ENCODE measurements around the gene MGLL.

Gene MGLL

GRCh38 chr3:127693336-127693843 is 128.9 kb downstream of the MGLL start:
- no peaks in the 10 kb centered on the region for H3K36me3 ChIP-seq (ENCODE audit: insufficient read depth, low read length)
- no peak overlapping the region for H3K9ac ChIP-seq (ENCODE audit: low read depth, low read length)
- peaks cover 14% of the 10 kb centered on the region; the same call in 1 of the 2 replicates for H3K4me1 ChIP-seq (ENCODE audit: insufficient read depth, low read length)
- no peaks in the 10 kb centered on the region for H3K9me3 ChIP-seq (ENCODE audit: control insufficient read depth, insufficient read depth, low read length)

DNA sequence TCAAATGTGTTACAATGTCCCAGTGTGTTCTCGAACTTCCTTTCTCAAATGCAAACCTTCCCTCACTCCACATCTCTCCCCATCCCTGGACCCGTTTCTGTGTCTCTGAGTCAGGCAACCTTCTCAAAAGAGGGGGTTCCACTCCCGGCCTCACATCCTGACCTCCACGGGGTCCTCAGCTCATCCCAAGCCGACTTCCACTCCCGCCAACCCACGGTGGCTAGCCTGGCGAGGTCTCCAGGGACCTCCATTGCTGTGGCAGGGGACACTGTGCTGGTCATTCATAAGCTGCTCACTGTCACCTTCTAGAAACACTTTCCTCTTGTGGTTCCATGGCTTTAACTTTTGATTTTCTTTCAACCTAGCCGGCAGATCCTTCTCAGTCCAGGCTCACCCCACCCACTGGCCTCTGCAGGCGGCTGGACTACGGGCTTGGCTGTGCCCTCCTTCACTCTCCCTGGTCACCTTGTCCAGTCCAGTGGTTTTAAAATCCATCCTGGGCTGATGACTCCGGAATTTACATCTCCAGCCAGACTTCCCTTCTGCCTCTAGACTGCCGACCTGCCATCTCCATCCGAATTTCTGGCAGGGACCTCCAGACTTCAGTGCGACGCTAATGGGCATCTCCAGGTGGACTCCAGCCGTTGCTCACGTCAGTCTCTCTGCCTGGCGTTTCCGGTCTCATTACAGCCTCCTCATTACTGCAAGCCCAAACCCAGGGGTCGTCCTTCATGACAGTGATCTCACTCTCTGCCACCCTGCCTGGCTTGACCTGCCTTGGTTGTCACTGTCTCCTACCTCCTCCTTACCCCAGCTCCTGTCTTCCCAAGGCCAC is 129.6 kb downstream of the MGLL start:
- Histone ChIP-seq H3K36me3 (ENCODE audit: insufficient read depth, low read length) (no peaks in the 10 kb centered on the region), H3K9ac (ENCODE audit: low read depth, low read length) (no peak overlapping the region), H3K4me1 (ENCODE audit: insufficient read depth, low read length) (peaks cover 14% of the 10 kb centered on the region; the same call in 1 of the 2 replicates), H3K9me3 (ENCODE audit: control insufficient read depth, insufficient read depth, low read length) (no peaks in the 10 kb centered on the region)

GRCh38 chr3:127691974-127692373 is 130.3 kb downstream of the MGLL start:
- H3K36me3 ChIP-seq (ENCODE audit: insufficient read depth, low read length): no peaks in the 10 kb centered on the region
- no peak overlapping the region for H3K9ac ChIP-seq (ENCODE audit: low read depth, low read length)
- H3K9me3 ChIP-seq (ENCODE audit: control insufficient read depth, insufficient read depth, low read length): no peaks in the 10 kb centered on the region
- peaks cover 14% of the 10 kb centered on the region; the same call in 1 of the 2 replicates for H3K4me1 ChIP-seq (ENCODE audit: insufficient read depth, low read length)

- no peaks in the 10 kb centered on the region for H3K9me3 ChIP-seq (ENCODE audit: control insufficient read depth, insufficient read depth, low read length)
These were observed 130.8 kb downstream of the MGLL start for GRCh38 chr3:127691489-127691888.

DNA sequence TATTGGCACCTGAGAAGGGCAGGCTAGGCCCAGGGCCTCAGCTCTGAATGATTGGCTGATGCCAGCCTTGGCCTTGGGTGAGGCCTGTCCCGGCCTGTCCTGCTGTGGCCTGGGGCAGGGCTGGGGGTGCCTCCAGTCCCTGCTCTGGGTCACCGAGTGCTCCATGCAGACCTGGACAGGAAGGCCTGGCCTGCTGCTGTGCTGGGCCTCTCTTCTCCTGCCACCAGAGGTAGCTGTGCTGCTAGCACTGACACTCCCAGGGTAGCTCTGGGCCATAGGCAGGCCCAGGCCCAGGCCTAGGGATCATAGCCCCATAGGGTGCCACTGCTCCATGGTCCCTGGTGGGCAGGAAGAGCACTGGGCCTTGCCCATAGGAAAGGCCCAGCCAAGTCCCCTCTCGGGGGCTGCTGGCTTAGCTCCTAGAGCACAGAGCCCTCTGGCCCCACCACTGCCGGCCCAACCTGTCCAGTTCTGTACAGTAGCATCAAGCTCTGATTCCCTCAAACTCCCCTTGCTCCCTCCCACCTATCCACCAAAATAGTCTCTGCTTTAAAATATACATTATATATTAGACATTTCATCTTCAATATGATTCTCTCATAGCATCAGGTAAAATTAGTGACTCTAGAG is 131.4 kb downstream of the MGLL start:
- H3K9ac ChIP-seq (ENCODE audit: low read depth, low read length): no peak overlapping the region
- no peaks in the 10 kb centered on the region for H3K36me3 ChIP-seq (ENCODE audit: insufficient read depth, low read length)
- H3K4me1 ChIP-seq (ENCODE audit: insufficient read depth, low read length): peaks cover 9% of the 10 kb centered on the region; the same call in 1 of the 2 replicates
- no peaks in the 10 kb centered on the region for H3K9me3 ChIP-seq (ENCODE audit: control insufficient read depth, insufficient read depth, low read length)

More at GRCh38 chr3:127691489-127691888, 130.8 kb downstream of the MGLL start:
- H3K36me3 ChIP-seq (ENCODE audit: insufficient read depth, low read length): no peaks in the 10 kb centered on the region
- no peak overlapping the region for H3K9ac ChIP-seq (ENCODE audit: low read depth, low read length)
- peaks cover 9% of the 10 kb centered on the region; the same call in 1 of the 2 replicates for H3K4me1 ChIP-seq (ENCODE audit: insufficient read depth, low read length)

GRCh38 chr3:127690106-127690505 is 132.2 kb downstream of the MGLL start:
- Histone ChIP-seq H3K4me1 (ENCODE audit: insufficient read depth, low read length) (peaks cover 9% of the 10 kb centered on the region; the same call in 1 of the 2 replicates), H3K9ac (ENCODE audit: low read depth, low read length) (no peak overlapping the region), H3K36me3 (ENCODE audit: insufficient read depth, low read length) (no peaks in the 10 kb centered on the region), H3K9me3 (ENCODE audit: control insufficient read depth, insufficient read depth, low read length) (no peaks in the 10 kb centered on the region)

GRCh38 chr3:127689266-127689860 is 133.0 kb downstream of the MGLL start:
- Histone ChIP-seq H3K36me3 (ENCODE audit: insufficient read depth, low read length) (no peaks in the 10 kb centered on the region), H3K9me3 (ENCODE audit: control insufficient read depth, insufficient read depth, low read length) (no peaks in the 10 kb centered on the region), H3K9ac (ENCODE audit: low read depth, low read length) (no peak overlapping the region), H3K4me1 (ENCODE audit: insufficient read depth, low read length) (peaks cover 9% of the 10 kb centered on the region; the same call in 1 of the 2 replicates)

- no peaks in the 10 kb centered on the region for H3K9me3 ChIP-seq (ENCODE audit: control insufficient read depth, insufficient read depth, low read length)
- H3K9ac ChIP-seq (ENCODE audit: low read depth, low read length): no peak overlapping the region
- H3K4me1 ChIP-seq (ENCODE audit: insufficient read depth, low read length): peaks cover 9% of the 10 kb centered on the region; the same call in 1 of the 2 replicates
- H3K36me3 ChIP-seq (ENCODE audit: insufficient read depth, low read length): no peaks in the 10 kb centered on the region
These were observed 133.7 kb downstream of the MGLL start for GRCh38 chr3:127688416-127689265.

- no peaks in the 10 kb centered on the region for H3K36me3 ChIP-seq (ENCODE audit: insufficient read depth, low read length)
- peaks cover 9% of the 10 kb centered on the region; the same call in 1 of the 2 replicates for H3K4me1 ChIP-seq (ENCODE audit: insufficient read depth, low read length)
- H3K9me3 ChIP-seq (ENCODE audit: control insufficient read depth, insufficient read depth, low read length): no peaks in the 10 kb centered on the region
- no peak overlapping the region for H3K9ac ChIP-seq (ENCODE audit: low read depth, low read length)
These were observed 134.3 kb downstream of the MGLL start for GRCh38 chr3:127688022-127688415.

DNA sequence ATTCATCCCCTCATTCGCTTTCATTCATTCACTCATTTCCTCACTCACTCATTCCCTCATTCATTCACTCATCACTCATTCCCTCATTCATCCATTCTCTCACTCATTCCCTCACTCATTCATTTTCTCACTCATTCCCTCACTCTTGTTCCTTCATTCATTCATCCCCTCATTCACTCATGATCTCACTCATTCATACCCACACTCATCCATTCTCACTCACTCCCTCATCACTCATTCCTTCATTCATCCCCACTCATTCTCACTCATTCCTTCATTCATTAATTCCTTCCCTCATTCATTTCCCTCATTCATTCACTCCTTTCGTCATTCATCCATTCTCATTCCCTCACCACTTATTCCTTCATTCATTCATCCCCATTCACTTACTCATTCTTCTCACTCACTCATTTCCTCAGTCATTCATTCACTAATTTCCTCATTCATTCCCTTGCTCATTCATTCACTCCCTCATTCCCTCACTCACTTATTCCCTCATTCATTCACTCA is 135.0 kb downstream of the MGLL start:
- Histone ChIP-seq H3K36me3 (ENCODE audit: insufficient read depth, low read length) (no peaks in the 10 kb centered on the region), H3K9me3 (ENCODE audit: control insufficient read depth, insufficient read depth, low read length) (no peaks in the 10 kb centered on the region), H3K4me1 (ENCODE audit: insufficient read depth, low read length) (peaks cover 9% of the 10 kb centered on the region; the same call in 1 of the 2 replicates), H3K9ac (ENCODE audit: low read depth, low read length) (no peak overlapping the region)

DNA sequence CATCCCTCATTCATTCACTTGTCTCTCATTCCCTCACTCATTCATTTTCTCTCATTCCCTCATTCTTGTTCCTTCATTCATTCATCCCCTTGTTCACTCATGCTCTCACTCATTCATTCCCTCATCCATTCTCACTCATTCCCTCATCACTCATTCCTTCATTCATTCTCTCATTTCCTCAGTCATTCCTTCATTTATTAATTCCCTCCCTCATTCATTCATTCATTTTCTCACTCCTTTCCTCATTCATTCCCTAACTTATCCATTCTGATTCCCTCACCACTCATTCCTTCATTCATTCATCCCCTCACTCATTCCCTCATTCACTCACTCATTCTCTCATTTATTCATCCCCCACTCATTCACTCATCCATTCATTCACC is 135.8 kb downstream of the MGLL start:
- Histone ChIP-seq H3K36me3 (ENCODE audit: insufficient read depth, low read length) (no peaks in the 10 kb centered on the region), H3K9ac (ENCODE audit: low read depth, low read length) (no peak overlapping the region), H3K4me1 (ENCODE audit: insufficient read depth, low read length) (peaks cover 9% of the 10 kb centered on the region; the same call in 1 of the 2 replicates), H3K9me3 (ENCODE audit: control insufficient read depth, insufficient read depth, low read length) (no peaks in the 10 kb centered on the region)

DNA sequence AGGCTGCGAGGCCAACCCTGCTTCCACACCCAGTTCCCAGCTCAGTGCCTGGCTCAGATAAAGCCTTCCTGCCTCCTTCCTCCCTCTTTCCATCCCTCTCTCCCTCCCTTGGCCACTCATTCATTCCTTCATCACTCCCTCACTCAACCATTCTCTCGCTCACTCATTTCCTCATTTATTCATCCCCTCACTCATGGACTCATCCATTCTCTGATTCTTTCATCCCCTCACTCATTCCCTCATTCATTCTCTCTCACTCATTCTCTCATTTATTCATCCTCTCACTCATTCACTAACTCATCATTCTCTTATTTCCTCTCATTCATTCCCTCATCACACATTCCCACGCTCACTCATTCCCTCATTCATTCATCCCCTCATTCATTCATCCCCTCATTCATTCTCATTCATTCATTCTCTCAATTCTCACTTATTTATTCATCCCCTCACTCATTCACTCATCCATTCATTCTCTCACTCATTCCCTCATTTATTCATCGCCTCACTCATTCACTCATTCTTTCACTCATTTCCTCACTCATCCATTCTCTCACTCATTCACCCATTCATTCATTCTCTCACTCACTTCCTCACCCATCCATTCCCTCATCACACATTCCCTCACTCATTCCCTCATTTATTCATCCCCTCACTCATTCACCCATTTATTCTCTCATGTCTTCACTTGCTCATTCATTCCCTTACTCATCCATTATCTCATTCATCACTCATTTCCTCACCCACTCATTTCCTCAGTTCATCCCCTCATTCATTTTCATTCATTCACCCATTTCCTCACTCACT is 136.4 kb downstream of the MGLL start:
- no peaks in the 10 kb centered on the region for H3K9me3 ChIP-seq (ENCODE audit: control insufficient read depth, insufficient read depth, low read length)
- H3K4me1 ChIP-seq (ENCODE audit: insufficient read depth, low read length): peaks cover 9% of the 10 kb centered on the region; the same call in 1 of the 2 replicates
- H3K36me3 ChIP-seq (ENCODE audit: insufficient read depth, low read length): no peaks in the 10 kb centered on the region
- no peak overlapping the region for H3K9ac ChIP-seq (ENCODE audit: low read depth, low read length)

All from ES-I3 (cell line).